Measurements from ENCODE around the gene LRCOL1.

LRCOL1 gene

GRCh38 chr12:132555686-132556085 is 54.7 kb downstream of the LRCOL1 start:
- no peaks in the 10 kb centered on the region for H3K4me1 ChIP-seq (ENCODE audit: control insufficient read depth, low read depth, low read length)
- no peak overlapping the region for H3K27ac ChIP-seq (ENCODE audit: low read length)
- no peak overlapping the region for H3K4me3 ChIP-seq (ENCODE audit: low read length)
- no peak overlapping the region for H3K9ac ChIP-seq (ENCODE audit: low read length)
- no peaks in the 10 kb centered on the region for H3K36me3 ChIP-seq (ENCODE audit: control insufficient read depth, low read depth, low read length)
- peaks cover 88% of the 10 kb centered on the region for H3K27me3 ChIP-seq (ENCODE audit: control insufficient read depth, insufficient read depth, low read length)
- H3K9me3 ChIP-seq (ENCODE audit: control insufficient read depth, low read depth, low read length): no peaks in the 10 kb centered on the region

- Histone ChIP-seq H3K4me3 (ENCODE audit: low read length) (no peak overlapping the region), H3K27ac (ENCODE audit: low read length) (no peak overlapping the region), H3K9me3 (ENCODE audit: control insufficient read depth, low read depth, low read length) (no peaks in the 10 kb centered on the region), H3K36me3 (ENCODE audit: control insufficient read depth, low read depth, low read length) (no peaks in the 10 kb centered on the region), H3K27me3 (ENCODE audit: control insufficient read depth, insufficient read depth, low read length) (peaks cover 95% of the 10 kb centered on the region), H3K9ac (ENCODE audit: low read length) (no peak overlapping the region), H3K4me1 (ENCODE audit: control insufficient read depth, low read depth, low read length) (no peaks in the 10 kb centered on the region)
These were observed 55.3 kb downstream of the LRCOL1 start for GRCh38 chr12:132554845-132555630.

All from iPS-18a (cell line).